ENCODE results near the gene RDH13.
"Not testable (repeated sequence)": the region's sequence is repeated elsewhere in the genome, so short reads cannot be mapped to it uniquely, and the experiment has no call there.

RDH13 gene

GRCh38 chr19:55027472-55028337 is 35.2 kb downstream of the RDH13 start:
- DNase-seq (ENCODE audit: extremely low spot score, insufficient read length, low read depth) (no peak), FAIRE-seq (no peak)

DNA sequence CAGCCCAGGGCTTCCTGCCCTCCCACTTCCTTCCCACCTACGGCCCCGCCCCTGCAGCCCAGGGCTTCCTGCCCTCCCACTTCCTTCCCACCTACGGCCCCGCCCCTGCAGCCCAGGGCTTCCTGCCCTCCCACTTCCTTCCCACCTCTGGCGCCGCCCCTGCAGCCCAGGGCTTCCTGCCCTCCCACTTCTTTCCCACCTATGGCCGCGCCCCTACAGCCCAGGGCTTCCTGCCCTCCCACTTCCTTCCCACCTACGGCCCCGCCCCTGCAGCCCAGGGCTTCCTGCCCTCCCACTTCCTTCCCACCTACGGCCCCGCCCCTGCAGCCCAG is 35.8 kb downstream of the RDH13 start:
- not testable (repeated sequence) for FAIRE-seq; DNase-seq (ENCODE audit: extremely low spot score, insufficient read length, low read depth)

- no peak for FAIRE-seq
- DNase-seq (ENCODE audit: extremely low spot score, insufficient read length, low read depth), result no peak
Observed at GRCh38 chr19:55024111-55024510, 38.8 kb downstream of the RDH13 start.

DNA sequence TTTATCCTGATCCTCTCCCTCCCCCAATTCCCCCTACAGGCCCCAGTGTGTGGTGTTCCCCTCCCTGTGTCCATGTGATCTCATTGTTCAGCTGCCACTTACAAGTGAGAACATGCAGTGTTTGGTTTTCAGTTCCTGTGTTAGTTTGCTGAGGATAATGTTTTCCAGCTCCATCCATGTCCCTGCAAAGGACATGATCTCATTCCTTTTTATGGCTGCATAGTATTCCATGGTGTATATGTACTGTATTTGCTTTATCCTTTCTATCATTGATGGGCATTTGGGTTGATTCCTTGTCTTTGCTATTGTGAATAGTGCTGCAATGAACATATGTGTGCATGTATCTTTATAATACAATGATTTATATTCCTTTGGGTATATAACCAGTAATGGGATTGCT is 42.6 kb downstream of the RDH13 start:
- FAIRE-seq; DNase-seq (ENCODE audit: extremely low spot score, insufficient read length, low read depth): not testable (repeated sequence)

DNA sequence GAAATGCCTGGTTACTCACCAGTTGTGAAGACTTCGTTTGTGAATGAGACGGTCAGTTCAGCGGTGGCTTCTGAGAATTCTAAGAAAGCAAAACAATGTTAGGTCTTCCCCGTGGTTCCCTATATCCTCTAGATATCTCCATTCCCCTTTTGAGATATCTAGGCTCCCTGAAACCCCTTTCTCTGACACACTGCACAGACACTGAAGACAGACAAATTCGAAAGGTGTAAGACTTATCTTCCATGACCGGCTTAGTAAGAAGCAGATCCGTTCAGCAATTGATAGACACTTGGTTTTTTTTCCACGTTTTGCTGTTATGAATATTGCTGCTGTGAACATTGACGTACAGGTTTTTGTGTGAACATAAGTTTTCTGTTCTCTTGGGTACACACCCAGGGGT is 44.3 kb downstream of the RDH13 start:
- DNase-seq (ENCODE audit: extremely low spot score, insufficient read length, low read depth) (no peak), FAIRE-seq (no peak)

- DNase-seq (ENCODE audit: extremely low spot score, insufficient read length, low read depth), result no peak
- FAIRE-seq, result no peak
Observed at GRCh38 chr19:55018216-55018615, 44.7 kb downstream of the RDH13 start.

DNA sequence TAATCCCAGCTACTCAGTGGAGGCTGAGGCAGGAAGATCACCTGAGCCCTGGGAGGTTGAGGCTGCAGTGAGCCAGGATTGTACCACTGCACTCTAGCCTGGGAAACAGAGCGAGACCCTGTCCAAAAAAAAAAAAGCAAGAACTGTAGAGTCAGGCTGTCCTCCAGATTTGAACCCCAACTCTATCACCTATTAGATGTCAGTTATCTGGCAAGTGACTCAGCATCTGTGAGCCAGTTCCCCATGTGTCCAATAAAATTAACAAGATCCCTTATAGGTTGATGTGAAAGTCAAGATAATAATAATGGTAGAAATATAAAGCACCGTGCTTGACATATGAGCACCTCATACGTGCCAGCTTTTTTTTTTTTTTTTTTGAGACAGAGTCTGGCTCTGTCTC is 46.9 kb downstream of the RDH13 start:
- DNase-seq (ENCODE audit: extremely low spot score, insufficient read length, low read depth) (no peak), FAIRE-seq (no peak)

GRCh38 chr19:55015126-55015525 is 47.8 kb downstream of the RDH13 start:
- DNase-seq (ENCODE audit: extremely low spot score, insufficient read length, low read depth) (no peak), FAIRE-seq (no peak)

- no peak for FAIRE-seq
Observed at GRCh38 chr19:55014714-55015113, 48.2 kb downstream of the RDH13 start.

DNA sequence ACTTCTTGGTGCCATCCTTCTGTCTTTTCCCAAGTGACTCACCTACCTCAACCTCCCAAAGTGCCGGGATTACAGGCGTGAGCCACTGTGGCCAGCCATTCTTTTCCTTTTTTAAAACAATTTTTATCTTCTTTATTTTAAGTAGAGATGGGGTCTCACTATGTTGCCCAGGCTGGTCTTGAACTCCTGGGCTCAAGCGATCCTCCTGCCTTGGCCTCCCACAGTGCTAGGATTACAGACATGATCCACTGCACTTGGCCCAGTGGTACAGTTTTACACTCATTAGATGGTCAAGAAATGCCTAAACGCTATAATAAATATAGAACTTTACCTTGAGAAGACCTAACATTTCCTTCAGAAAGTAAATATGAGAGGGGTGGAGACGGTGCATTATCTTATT is 49.4 kb downstream of the RDH13 start:
- DNase-seq (ENCODE audit: extremely low spot score, insufficient read length, low read depth), result no peak
- FAIRE-seq, result no peak

More at GRCh38 chr19:55014714-55015113, 48.2 kb downstream of the RDH13 start:
- DNase-seq (ENCODE audit: extremely low spot score, insufficient read length, low read depth), result no peak

DNA sequence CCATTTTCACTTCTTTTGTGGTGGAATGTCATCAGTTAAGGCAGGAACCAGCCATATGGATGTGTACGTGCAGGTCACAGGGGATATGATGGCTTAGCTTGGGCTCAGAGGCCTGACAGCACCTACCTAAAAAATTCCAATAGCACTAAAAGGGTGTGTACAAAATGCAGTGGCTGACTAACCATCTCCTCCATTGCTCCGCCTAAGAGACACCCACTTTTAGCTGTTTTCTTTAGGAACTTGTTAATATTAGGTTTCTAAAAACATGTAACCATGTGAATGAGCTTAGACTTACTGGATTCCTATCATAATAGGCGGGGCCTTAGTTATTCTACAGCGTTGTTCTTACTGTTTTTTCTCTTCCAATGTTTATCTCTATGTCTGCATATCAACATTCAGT is 50.6 kb downstream of the RDH13 start:
- FAIRE-seq, result no peak

DNA sequence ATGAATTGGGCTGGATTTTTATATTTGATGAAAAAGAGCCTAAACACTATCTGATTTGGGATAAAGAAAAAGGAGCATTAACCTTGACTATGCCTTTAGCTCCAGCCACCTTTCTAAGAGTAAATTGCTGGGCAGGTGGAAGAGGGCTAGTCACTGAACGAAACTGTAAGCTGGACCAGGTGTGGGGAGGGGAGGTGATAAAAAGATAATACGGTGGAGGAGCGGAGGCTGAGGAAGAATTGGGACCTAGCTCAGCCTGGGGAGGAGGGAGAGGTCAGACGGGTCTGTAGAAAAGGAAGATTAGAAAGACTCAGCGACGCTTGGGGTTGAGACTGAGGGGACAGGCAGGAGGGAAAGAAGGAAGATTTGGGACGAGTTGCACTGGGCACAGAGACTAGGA is 52.4 kb downstream of the RDH13 start:
- not testable (repeated sequence) for FAIRE-seq; DNase-seq (ENCODE audit: extremely low spot score, insufficient read length, low read depth)

More for the DNA sequence above, 50.6 kb downstream of the RDH13 start:
- DNase-seq (ENCODE audit: extremely low spot score, insufficient read length, low read depth), result no peak

GRCh38 chr19:55008781-55009180 is 54.2 kb downstream of the RDH13 start:
- DNase-seq (ENCODE audit: extremely low spot score, insufficient read length, low read depth); FAIRE-seq: not testable (repeated sequence)

DNA sequence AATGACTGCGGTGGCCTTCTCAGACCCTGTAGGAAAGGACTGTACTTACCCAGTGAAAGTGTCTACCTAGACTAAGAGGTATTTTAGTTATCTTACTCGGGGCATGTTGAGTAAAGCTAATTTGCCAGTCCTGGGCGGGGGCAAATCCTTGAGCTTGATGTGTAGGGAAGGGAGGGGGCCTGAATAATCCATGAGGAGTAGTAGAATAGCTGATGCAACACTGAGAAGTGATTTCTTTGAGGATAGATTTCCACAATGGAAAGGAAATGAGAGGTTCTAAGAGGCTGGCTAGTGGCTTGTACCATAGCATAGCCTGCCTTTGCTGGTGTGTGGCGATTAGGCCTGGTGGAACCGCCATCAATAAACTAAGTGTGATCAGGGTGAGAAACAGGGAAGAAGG is 54.8 kb downstream of the RDH13 start:
- DNase-seq (ENCODE audit: extremely low spot score, insufficient read length, low read depth); FAIRE-seq: not testable (repeated sequence)

DNA sequence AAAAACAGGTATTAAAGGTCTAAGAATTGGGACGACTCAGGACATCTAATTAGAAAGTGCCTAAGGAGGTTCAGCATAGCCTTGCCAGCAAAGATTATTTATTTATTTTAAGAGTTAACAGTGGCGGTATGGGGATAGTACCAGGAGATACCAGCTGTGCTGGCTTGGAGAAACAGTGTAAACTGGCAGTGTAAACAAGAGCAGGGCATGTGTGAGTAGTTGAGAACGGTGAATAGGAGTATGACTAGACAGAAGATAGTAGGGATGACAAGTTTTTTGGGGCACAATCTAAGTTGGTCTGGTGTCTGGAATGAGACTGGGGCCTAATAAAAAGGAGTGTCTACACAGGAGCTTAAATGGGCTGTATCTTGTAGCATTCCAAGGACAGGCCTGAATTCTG is 55.4 kb downstream of the RDH13 start:
- not testable (repeated sequence) for DNase-seq (ENCODE audit: extremely low spot score, insufficient read length, low read depth); FAIRE-seq

DNA sequence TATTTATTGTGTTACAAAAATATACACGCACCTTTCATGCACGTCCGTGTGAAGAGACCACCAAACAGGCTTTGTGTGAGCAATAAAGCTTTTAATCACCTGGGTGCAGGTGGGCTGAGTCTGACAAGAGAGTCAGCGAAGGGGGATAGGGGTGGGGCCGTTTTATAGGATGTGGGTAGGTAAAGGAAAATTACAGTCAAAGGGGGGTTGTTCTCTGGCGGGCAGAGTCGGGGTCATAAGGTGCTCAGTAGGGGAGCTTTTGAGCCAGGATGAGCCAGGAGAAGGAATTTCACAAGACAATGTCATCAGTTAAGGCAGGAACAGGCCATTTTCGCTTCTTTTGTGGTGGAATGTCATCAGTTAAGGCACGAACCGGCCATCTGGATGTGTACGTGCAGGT is 56.2 kb downstream of the RDH13 start:
- not testable (repeated sequence) for FAIRE-seq; DNase-seq (ENCODE audit: extremely low spot score, insufficient read length, low read depth)

DNA sequence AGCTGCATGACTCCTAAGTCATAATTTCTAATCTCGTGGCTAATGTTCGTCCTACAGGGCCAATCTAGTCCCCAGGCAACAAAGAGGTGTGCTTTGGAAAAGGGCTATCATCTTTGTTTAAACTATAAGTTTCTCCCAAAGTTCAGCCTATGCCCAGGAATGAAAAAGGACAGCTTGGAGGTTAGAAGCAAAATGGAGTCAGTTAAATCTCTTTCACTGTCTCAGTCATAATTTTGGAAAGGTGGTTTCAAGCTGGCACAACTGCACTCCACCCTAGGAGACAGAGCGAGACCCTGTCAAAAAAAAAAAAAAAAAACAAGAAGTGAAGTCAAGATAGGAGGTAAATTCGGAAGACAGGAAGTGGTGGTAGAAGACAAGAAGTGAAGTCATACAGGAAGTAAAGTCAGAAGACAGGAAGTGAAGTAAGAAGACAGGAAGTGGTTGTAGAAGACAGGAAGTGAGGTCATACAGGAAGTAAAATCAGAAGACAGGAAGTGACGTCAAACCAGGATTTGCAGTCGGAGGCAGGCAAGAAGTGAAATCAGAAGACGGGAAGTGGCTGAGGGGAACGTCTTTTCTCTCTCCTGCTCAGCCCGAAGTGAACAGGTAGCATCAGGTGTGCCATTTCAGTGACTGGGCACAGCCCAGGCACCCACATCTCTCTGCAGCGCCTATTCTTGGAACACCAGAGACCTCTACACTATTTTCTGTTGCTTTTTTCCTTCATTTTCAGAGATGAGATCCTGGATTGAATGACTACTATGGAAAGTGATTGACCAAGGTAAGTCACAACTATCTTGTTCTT is 57.1 kb downstream of the RDH13 start:
- peak; percentile 89 for FAIRE-seq
- peak; percentile 33 for DNase-seq (ENCODE audit: extremely low spot score, insufficient read length, low read depth)

- DNase-seq (ENCODE audit: extremely low spot score, insufficient read length, low read depth), result no peak
- no peak for FAIRE-seq
Observed at GRCh38 chr19:55000761-55001160, 62.2 kb downstream of the RDH13 start.

DNA sequence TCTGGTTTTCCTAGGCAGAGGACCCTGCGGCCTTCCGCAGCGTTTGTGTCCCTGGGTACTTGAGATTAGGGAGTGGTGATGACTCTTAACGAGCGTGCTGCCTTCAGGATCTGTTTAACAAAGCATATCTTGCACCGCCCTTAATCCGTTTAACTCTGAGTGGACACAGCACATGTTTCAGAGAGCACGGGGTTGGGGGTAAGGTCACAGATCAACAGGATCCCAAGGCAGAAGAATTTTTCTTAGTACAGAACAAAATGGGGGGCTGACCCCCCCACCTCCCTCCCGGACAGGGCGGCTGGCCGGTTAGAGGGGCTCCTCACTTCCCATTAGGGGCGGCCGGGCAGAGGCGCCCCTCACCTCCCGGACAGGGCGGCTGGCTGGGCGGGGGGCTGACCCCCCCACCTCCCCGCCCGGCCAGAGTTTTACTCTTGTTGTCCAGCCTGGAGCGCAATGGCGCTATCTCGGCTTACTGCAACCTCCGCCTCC is 64.2 kb downstream of the RDH13 start:
- FAIRE-seq; DNase-seq (ENCODE audit: extremely low spot score, insufficient read length, low read depth): not testable (repeated sequence)

GRCh38 chr19:54995561-54995960 is 67.4 kb downstream of the RDH13 start:
- no peak for DNase-seq (ENCODE audit: extremely low spot score, insufficient read length, low read depth)
- FAIRE-seq, result no peak

Data from GM18507 (cell line).